GM19328 (cell line): Measurements from ENCODE around the gene VWA7.

ENCODE experiments used
- ATAC-seq: cut with Tn5 transposase; IDR thresholded peaks from one replicate; pipeline ENCODE4 v1.9.1; 2021; ENCODE audit warnings: mild to moderate bottlenecking, moderate library complexity; ENCODE audit not compliant: unreplicated experiment

Gene VWA7

GRCh38 chr6:31779908-31780307 lies 2.8 kb upstream of the VWA7 start:
- ATAC-seq = no peak

- ATAC-seq = no peak
Observed at GRCh38 chr6:31778999-31779885, 2.1 kb upstream of the VWA7 start.

DNA sequence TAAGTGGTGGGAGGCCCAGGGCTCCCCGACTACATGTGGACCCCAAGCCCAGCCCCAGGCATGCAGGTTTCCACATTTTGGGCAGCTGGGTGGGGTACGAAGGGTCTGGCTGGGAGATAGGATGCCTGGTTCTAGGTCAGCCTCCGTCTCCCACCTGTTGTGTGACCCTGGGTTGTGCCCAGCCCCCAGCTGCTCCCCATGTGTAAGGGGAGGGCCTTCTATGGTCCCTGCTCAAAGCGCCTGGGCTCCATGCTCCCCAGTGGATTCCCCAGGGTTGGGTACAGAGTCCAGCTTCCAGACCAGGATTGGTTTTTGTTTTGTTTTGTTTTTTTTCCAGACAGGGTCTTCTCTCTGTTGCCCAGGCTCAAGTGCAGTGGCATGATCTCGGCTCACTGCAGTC lies 1.1 kb upstream of the VWA7 start:
- no peak for ATAC-seq

DNA sequence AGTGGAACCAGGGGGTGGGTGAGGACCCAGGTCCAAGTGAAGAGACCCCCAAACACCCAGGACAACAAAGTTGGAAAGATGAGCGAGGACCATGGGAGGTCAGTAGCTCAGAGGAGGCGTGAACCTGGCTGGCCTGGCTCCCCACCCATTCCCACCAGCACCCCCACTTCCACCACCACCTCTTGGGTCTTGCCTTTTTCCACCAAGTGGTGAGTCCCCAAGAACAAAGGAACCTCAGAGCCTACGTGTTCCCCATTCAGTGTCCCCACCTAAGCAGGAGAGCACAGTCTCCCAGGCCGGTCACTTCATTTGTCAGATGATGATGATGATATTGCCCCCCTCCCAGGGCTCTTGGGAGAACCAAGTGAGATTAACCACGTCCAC lies 531 bp upstream of the VWA7 start:
- ATAC-seq = no peak

GRCh38 chr6:31776485-31776988 lies 591 bp downstream of the VWA7 start:
- ATAC-seq = no peak

DNA sequence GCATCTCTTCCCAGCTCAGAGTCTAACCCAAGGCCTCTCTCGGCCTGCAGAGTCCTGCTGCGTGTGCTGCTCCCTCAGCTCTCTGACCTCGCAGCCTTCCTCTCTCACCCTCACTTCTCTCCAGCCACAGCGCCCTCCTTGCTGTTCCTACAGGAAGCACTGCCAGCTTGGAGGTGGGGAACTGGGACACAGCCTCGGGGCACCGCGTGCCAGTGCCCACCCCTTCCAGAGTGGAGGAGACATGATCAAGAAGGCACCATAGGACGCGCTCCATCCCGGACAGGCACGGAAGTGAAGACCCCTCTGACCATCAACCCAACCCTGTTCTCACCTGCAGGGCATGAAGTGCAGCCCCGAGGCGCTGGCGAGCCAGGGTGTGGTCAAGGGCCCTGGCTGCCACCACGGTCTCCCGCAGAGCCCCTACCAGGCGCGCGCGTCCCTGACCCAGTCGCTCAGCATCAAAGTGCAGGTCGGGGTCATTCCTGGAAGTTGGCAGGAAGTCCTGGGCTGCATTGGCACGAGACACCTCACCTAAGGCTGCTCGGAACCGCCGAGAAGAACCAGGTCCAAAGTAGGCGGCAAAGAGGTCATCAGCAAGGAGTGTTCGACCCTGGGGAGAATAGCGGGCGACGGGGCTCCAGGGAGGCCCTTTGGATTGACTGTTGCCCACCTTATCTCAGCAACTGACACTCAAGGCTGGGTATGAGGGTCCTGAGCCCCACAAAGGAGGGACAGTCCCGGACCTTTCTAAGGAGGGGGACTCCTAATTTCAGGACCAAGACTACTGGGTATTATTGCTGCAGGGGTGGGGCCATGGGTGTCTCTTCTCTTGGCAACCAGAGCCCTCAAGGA lies 1.3 kb downstream of the VWA7 start:
- no peak for ATAC-seq

- no peak for ATAC-seq
Observed at GRCh38 chr6:31775184-31775583, 1.9 kb downstream of the VWA7 start.

- ATAC-seq = no peak
Observed at GRCh38 chr6:31771992-31772358, 5.2 kb downstream of the VWA7 start.

DNA sequence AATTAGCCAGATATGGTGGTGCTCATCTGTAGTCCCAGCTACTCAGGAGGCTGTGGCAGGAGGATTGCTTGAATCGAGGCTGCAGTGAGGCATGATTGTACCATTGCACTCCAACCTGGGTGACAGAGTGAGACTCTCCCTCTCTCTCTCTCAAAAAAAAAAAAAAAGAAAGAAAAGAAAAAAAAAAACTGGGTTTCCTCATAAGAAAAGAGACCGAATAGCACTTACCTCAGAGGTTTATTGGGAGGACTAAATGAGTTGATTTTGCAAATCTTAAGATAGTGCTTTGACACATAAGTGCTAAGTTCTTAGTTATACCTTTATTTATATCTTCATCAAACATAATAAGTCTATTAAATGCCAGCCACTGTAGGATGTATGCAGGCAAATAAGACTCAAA lies 6.3 kb downstream of the VWA7 start:
- ATAC-seq = no peak

DNA sequence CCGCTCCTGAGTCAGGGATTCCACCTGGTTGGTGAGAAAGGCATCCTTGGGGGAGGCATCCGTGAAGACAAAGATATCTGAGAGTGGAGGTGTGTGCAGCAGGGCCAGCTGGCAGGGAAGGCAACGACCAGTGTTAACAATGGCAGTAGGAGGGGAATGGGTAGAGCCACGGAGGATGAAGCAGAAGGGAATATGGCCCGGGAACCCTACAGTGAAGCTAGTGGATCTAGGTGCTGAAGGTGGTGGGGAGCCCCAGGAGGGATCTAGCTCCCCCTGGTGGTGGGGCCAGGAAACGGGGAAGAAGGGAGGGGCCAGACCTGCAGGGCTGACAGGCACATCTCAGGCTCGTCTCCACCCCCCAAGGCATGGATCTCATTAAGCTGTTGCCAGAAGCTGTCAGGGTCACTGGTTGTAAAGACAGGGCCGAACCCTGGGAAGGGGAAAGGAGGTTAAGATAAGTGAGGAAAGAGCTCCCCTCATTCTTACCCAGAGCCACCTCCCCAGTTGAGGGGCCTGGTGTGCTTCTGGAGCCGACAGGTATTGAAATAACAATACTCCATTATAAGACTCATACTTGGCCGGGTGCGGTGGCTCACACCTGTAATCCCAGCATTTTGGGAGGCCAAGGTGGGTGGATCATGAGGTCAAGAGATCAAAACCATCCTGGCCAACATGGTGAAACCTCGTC lies 7.3 kb downstream of the VWA7 start:
- no peak for ATAC-seq

DNA sequence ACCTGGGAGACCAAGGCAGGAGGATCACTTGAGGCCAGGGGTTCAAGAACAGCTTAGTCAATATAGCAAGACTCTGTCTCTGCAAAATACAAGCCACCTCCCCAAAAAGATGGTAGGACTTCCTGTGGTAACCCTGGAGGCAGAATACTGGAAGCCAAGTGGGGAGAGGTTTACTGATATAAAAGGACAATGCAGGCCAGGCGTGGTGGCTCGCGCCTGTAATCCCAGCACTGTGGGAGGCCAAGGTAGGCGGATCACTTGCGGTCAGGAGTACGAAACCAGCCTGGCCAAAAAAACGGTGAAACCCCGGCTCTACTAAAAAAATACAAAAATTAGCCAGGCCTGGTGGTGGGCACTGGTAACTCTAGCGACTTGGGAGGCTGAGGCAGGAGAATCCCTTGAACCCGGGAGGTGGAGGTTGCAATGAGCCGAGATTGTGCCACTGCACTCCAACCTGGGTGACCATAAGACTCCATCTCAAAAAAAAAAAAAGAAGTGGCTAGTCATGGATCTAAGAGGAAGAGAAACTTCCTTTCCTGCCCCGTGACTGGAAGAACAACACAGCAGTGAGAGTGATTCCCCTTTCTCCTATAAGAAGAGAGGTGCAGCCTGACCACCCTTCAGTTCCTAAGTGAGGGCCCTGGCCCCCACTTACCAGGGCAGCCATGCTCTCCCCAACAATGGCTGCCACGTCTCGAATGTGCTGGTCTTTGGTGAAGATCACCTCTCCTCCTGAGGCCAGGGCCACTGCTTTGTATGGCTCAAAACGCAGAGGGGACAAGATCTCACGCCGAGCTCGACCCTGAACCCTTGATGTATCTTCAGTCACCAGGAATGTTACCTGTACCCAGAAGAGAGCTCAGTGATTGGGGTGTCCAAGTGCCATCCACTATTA lies 8.5 kb downstream of the VWA7 start:
- no peak for ATAC-seq

GRCh38 chr6:31767096-31767645 lies 10.0 kb downstream of the VWA7 start:
- ATAC-seq = no peak

- ATAC-seq = no peak
Observed at GRCh38 chr6:31765910-31766794, 11.0 kb downstream of the VWA7 start.

GRCh38 chr6:31765559-31765909 lies 11.6 kb downstream of the VWA7 start:
- ATAC-seq = no peak

- ATAC-seq = no peak
Observed at GRCh38 chr6:31764198-31764597, 12.9 kb downstream of the VWA7 start.

DNA sequence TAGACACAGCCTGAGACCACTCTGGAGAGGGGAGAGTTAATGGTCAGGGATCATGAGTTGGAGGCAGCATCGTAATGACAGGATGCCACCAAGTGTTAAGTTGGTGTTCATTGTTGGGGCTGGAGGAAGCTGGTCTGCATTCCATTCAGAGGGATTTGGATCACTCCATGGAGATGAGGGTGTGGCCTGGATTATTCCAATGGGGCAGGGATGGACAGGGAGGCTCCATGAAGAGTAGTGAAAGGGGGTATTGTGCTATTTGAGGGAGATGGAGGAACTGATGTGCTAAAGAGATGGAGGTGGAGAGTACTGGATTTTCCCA lies 13.5 kb downstream of the VWA7 start:
- ATAC-seq = no peak

GRCh38 chr6:31762878-31763618 lies 14.1 kb downstream of the VWA7 start:
- ATAC-seq = no peak

- no peak for ATAC-seq
Observed at GRCh38 chr6:31762356-31762755, 14.8 kb downstream of the VWA7 start, which contains the start of gene SAPCD1. TSS of gene SAPCD1 (plus strand) at chr6:31762656. CDS start at chr6:31763055, 399 bp downstream.
